Measurements from ENCODE around the gene HCRTR1. TPM values are rescaled to one million over a fixed set of nuclear protein-coding genes. Genes with fewer than 3 reads are reported as not detected.
A peak's percentile ranks its signal among the peaks of the same experiment; 100 is the strongest.

HCRTR1 gene
- total RNA-seq, 1 donor from 2014 or later: 0.44 TPM

DNA sequence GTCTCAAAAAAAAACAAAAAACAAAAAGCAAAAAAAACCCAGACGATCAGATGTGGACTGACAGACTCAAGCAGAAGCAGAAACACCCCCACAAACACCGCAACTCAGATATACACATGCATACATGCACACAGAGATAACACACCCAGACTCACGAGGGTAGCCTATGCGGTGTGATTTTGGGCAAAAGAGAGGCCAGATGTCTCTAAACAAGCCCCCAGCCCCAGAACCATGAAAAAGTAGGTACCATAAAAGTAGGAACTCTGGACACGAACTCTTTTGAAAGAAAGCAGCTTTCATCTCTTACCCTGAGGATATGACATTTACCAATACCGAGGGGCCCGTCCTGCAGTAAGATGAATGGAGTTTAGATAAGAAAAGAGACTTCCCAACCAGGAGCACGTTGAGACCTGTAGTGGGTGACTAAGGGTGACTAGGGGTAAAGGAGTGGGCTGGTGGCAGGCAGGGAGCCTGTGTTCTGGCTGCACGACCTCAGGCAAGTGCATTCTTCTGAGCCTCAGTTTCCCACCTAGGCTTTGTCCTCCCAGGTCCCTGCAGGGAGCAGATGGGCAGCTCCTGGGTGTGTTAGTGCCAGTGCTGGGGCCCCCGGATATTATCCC, 42.6 kb upstream of the HCRTR1 start:
- DNase-seq: no peak
- H3K9me3 ChIP-seq (replicated peaks): no peaks in the 10 kb centered on the region
- H3K4me3 ChIP-seq: peak overlapping the region; percentile 78
- TF ChIP-seq, protein P1, sequence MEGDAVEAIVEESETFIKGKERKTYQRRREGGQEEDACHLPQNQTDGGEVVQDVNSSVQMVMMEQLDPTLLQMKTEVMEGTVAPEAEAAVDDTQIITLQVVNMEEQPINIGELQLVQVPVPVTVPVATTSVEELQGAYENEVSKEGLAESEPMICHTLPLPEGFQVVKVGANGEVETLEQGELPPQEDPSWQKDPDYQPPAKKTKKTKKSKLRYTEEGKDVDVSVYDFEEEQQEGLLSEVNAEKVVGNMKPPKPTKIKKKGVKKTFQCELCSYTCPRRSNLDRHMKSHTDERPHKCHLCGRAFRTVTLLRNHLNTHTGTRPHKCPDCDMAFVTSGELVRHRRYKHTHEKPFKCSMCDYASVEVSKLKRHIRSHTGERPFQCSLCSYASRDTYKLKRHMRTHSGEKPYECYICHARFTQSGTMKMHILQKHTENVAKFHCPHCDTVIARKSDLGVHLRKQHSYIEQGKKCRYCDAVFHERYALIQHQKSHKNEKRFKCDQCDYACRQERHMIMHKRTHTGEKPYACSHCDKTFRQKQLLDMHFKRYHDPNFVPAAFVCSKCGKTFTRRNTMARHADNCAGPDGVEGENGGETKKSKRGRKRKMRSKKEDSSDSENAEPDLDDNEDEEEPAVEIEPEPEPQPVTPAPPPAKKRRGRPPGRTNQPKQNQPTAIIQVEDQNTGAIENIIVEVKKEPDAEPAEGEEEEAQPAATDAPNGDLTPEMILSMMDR (IDR thresholded peaks at IDR 0.05; ENCODE audit: borderline replicate concordance): no peak
- H3K27me3 ChIP-seq (ENCODE audit: low read depth): no peaks in the 10 kb centered on the region
- H3K36me3 ChIP-seq: peaks cover 16% of the 10 kb centered on the region
- H3K27ac ChIP-seq (replicated peaks): peak overlapping the region; percentile 93
- intact Hi-C loops (cut with micrococcal nuclease): no loop called here
- H3K4me1 ChIP-seq: peaks cover 65% of the 10 kb centered on the region

DNA sequence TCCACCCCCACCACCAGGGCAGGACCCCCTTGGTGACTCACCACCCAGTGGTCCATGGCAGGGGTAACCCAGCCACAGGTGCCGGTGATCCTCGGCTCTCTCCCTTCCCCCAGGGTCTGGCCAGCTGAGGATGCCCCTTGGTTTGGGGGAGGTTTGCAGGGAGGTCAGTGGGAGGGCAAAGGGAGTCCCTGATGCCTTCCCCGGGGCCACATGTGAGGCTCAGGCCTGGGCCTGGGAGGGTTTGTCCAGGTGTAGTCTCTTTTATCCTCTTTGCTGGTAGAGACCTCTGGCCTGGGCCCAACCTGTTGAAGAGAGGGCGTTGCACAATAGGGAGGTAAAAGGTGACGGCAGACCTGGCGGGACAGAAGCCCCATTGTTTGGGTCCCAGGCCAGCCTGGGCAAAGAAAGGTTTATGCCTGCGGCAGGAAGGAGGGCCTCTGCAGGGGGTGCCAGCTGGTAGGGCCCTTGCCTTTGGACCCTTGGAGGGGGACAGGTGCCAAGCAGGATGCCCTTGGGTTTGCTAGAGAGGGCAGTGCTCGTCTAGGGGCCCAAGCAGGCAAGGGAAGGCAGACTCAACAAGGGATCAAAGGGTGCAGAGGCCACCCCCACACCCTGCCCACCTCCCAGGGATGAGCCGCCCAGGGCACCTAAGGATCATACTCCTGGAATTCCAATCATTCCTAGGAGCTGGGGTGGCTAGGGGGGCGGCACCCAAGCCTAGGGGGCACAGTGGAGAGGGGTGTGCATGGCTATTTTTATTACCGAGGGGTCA, 41.9 kb upstream of the HCRTR1 start:
- DNase-seq: no peak
- peaks cover 16% of the 10 kb centered on the region for H3K36me3 ChIP-seq
- peak overlapping the region; percentile 93 for H3K27ac ChIP-seq (replicated peaks)
- no peaks in the 10 kb centered on the region for H3K9me3 ChIP-seq (replicated peaks)
- peak overlapping the region; percentile 78 for H3K4me3 ChIP-seq
- TF ChIP-seq, protein P1 (IDR thresholded peaks at IDR 0.05; ENCODE audit: borderline replicate concordance): no peak
- no peaks in the 10 kb centered on the region for H3K27me3 ChIP-seq (ENCODE audit: low read depth)
- H3K4me1 ChIP-seq: peaks cover 72% of the 10 kb centered on the region
- intact Hi-C loops (cut with micrococcal nuclease): no loop called here

DNA sequence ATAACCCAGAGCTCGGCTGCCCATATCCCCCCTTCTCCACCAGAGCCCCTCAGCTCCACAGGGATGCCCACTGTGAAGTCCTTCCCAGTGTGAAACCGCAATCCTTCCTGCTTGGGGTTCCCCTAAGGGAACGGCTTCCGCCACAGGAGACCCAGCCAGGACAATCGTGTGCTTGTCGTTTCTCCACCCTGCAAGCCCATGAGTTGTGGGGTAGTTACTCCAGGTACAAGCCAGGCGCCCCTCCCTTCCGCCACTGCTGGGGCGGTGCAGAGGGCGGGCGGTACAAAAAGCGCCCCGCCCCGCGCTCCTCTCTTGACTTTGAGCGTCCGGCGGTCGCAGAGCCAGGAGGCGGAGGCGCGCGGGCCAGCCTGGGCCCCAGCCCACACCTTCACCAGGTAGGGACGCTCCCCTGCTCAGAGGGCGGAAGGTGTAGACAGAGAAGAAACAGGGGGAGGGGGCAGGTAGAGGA, 41.3 kb upstream of the HCRTR1 start, which contains the start of gene TINAGL1:
TSS of gene TINAGL1 (plus strand) at position 315 of the 469 bp plus-strand sequence. CDS start 634 bp downstream, outside the sequence.
- intact Hi-C loops (cut with micrococcal nuclease): no loop called here
- peak within 1 kb of the TSS; percentile 78 for H3K4me3 ChIP-seq
- DNase-seq: peak; percentile 80
- TF ChIP-seq, protein P1 (IDR thresholded peaks at IDR 0.05; ENCODE audit: borderline replicate concordance): no peak
- H3K27me3 ChIP-seq (ENCODE audit: low read depth): no peaks in the 10 kb centered on the region
- peaks cover 79% of the 10 kb centered on the region for H3K4me1 ChIP-seq
- peaks cover 16% of the 10 kb centered on the region for H3K36me3 ChIP-seq
- H3K9me3 ChIP-seq (replicated peaks): no peaks in the 10 kb centered on the region
- H3K27ac ChIP-seq (replicated peaks): peak within 1 kb of the TSS; percentile 93

DNA sequence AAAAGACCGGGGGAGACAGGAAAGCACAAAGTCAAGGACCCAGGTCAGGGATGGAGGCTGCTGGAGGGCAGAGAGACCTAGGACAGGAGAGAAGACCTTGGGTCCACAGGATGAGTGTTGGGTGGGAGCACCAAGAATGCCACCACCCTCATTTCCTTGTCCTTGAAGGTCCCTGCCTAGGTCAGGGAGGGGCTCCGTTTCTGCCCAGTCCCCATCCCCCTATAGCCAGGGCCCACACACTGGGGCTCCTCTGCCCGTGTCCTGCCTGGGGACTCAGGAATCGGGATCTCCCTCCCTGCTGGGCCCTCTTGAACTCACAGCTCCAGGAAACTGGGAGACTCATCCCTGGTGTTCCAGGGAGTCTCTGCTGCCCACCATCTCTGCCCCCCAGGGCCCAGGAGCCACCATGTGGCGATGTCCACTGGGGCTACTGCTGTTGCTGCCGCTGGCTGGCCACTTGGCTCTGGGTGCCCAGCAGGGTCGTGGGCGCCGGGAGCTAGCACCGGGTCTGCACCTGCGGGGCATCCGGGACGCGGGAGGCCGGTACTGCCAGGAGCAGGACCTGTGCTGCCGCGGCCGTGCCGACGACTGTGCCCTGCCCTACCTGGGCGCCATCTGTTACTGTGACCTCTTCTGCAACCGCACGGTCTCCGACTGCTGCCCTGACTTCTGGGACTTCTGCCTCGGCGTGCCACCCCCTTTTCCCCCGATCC, 40.6 kb upstream of the HCRTR1 start:
- TF ChIP-seq, protein P1 (IDR thresholded peaks at IDR 0.05; ENCODE audit: borderline replicate concordance): no peak
- no peak for DNase-seq
- Histone ChIP-seq H3K36me3 (peaks cover 20% of the 10 kb centered on the region), H3K27ac (replicated peaks) (peak overlapping the region; percentile 93), H3K27me3 (ENCODE audit: low read depth) (no peaks in the 10 kb centered on the region), H3K9me3 (replicated peaks) (no peaks in the 10 kb centered on the region), H3K4me3 (peak overlapping the region; percentile 78), H3K4me1 (peaks cover 86% of the 10 kb centered on the region)
- intact Hi-C loops (cut with micrococcal nuclease): no loop called here

DNA sequence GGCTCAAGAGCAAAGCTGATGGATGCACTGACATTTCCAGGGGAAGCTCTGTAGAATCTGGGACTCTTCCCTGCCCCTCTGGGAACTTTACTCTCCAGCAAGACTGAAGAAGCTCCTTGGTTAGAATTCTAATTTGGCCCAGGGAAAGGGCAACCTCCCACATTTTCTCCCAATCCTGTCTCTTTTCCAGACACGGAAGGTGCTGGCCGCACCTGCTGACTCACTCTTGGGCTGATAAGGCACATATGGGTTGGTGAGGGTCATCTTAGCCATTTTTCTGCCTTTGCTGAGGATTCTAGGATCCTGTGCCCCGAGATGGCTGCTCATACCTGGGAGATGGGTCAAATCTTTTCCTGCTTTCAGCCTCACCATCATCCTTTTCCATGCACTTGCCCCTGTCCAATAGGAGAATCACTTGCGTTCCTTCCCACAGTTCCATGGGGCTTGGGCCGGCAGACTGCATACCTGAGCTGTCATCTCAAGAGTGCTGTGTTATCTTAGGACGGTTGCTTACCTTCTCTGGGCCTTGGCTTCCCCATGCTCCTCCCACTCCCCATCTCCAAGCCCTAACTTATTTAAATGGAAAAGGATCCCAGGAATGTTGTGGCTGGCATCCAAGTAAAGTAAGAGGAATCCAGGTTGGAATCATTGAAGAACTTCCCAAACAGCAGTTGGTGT, 39.8 kb upstream of the HCRTR1 start:
- H3K27me3 ChIP-seq (ENCODE audit: low read depth): no peaks in the 10 kb centered on the region
- no peak for DNase-seq
- H3K27ac ChIP-seq (replicated peaks): peak overlapping the region; percentile 93
- peaks cover 88% of the 10 kb centered on the region for H3K4me1 ChIP-seq
- H3K4me3 ChIP-seq: peak overlapping the region; percentile 78
- TF ChIP-seq, protein P1 (IDR thresholded peaks at IDR 0.05; ENCODE audit: borderline replicate concordance): no peak
- H3K9me3 ChIP-seq (replicated peaks): no peaks in the 10 kb centered on the region
- peaks cover 21% of the 10 kb centered on the region for H3K36me3 ChIP-seq
- intact Hi-C loops (cut with micrococcal nuclease): no loop called here
